Endothelial cell of umbilical vein (primary cell): ENCODE data around the gene RESP18. TPM values are rescaled to one million over a fixed set of nuclear protein-coding genes. Genes with fewer than 3 reads are reported as not detected.

ENCODE experiments used
- BruUV-seq: library from RNA; stranded (reverse); fragments of 400-500 nt; replicated peaks from 2 replicates; lab custom pipeline; 2021; lab: Mats Ljungman, UMichigan
- CTCF ChIA-PET: fragments of 300-600, 350-600 bp; sonication (Branson Sonifier 250); formaldehyde crosslinking; loops from one replicate; lab custom pipeline; 2021; ENCODE audit warnings: antibody characterized with exemption, inconsistent platforms; lab: Charles Lee
- POLR2A ChIA-PET: fragments of 300-600, 350-600 bp; sonication (Branson Sonifier 250); formaldehyde crosslinking; loops from one replicate; lab custom pipeline; 2021; ENCODE audit warnings: antibody characterized with exemption, inconsistent platforms; lab: Charles Lee
- DNase-seq: peaks from one replicate; pipeline ENCODE4 v3.0.0-alpha.2; 2011; ENCODE audit warnings: low read depth, low spot score
- FAIRE-seq: peaks from 2 replicates; lab custom pipeline; 2011; peaks lifted over from hg19 to GRCh38; lab: Jason Lieb, UNC
- H2AFZ ChIP-seq: 2 replicates; pipeline ENCODE4 v1.6.0; 2012; ENCODE audit warnings: low read depth, low read length, control low read depth, inconsistent platforms
- H3K27ac ChIP-seq: 2 replicates; pipeline ENCODE4 v1.5.1; 2011; ENCODE audit warnings: low read depth, mild to moderate bottlenecking, control low read depth, low read length, moderate library complexity; ENCODE audit not compliant: insufficient read depth
- H3K27me3 ChIP-seq, 2 experiments: 2 replicates each; pipeline versions ENCODE4 v1.6.0 to v1.6.1; 2011; ENCODE audit warnings: low read length in 2 of 2, mixed read lengths in 1 of 2; ENCODE audit not compliant: control insufficient read depth in 2 of 2, insufficient read depth in 2 of 2
- H3K36me3 ChIP-seq, 2 experiments: 2 replicates in 1 of 2; 3 replicates in 1 of 2; pipeline ENCODE4 v1.5.1; 2011; ENCODE audit warnings: low read length in 2 of 2, mild to moderate bottlenecking in 1 of 2, moderate library complexity in 1 of 2; ENCODE audit not compliant: control insufficient read depth in 2 of 2, insufficient read depth in 2 of 2; ENCODE audit errors: extremely low read depth in 1 of 2
- H3K4me1 ChIP-seq: 3 replicates; pipeline ENCODE4 v1.5.1; 2011; ENCODE audit warnings: mild to moderate bottlenecking, low read length; ENCODE audit not compliant: control insufficient read depth, insufficient read depth; ENCODE audit errors: extremely low read depth
- H3K4me2 ChIP-seq: 2 replicates; pipeline ENCODE4 v1.6.1; 2011; ENCODE audit warnings: low read length, control low read depth, mixed read lengths; ENCODE audit not compliant: insufficient read depth
- H3K4me3 ChIP-seq, 3 experiments: fragments of 200-600 bp in 1 of 3; sonication (generic), shearing (Covaris generic) in 1 of 3; replicated peaks in 1 of 3; 2 replicates each; pipeline ENCODE4 v1.5.1; 2011 to 2016; ENCODE audit warnings: control low read depth in 3 of 3, low read length in 3 of 3, mild to moderate bottlenecking in 2 of 3, inconsistent platforms in 1 of 3, low read depth in 1 of 3, moderate library complexity in 1 of 3; ENCODE audit not compliant: insufficient read depth in 1 of 3
- H3K79me2 ChIP-seq: 2 replicates; pipeline ENCODE4 v1.6.0; 2012; ENCODE audit warnings: low read length, inconsistent platforms; ENCODE audit not compliant: control insufficient read depth, insufficient read depth
- H3K9ac ChIP-seq: replicated peaks from 2 replicates; pipeline ENCODE3; 2011; ENCODE audit warnings: low read length, control low read depth; ENCODE audit not compliant: insufficient read depth; ENCODE audit errors: extremely low read depth
- H3K9me1 ChIP-seq: replicated peaks from 3 replicates; pipeline ENCODE4 v1.6.0; 2011; ENCODE audit warnings: mild to moderate bottlenecking, low read length; ENCODE audit not compliant: control insufficient read depth, insufficient read depth; ENCODE audit errors: extremely low read depth
- H3K9me3 ChIP-seq: replicated peaks from 2 replicates; pipeline ENCODE4 v1.5.1; 2012; ENCODE audit warnings: low read length, inconsistent platforms; ENCODE audit not compliant: control insufficient read depth, insufficient read depth
- H4K20me1 ChIP-seq: replicated peaks from 2 replicates; pipeline ENCODE3; 2011; ENCODE audit warnings: mild to moderate bottlenecking, low read length; ENCODE audit not compliant: control insufficient read depth, insufficient read depth; ENCODE audit errors: extremely low read depth
- CTCF ChIP-seq, 2 donors: IDR thresholded peaks; 1 replicate in 1 of 2; 2 replicates in 1 of 2; pipeline ENCODE4 v1.5.1; 2011; ENCODE audit warnings: low read length in 2 of 2, mild to moderate bottlenecking in 2 of 2, moderate library complexity in 2 of 2, control low read depth in 1 of 2, inconsistent platforms in 1 of 2, low read depth in 1 of 2; ENCODE audit not compliant: insufficient read depth in 1 of 2; ENCODE audit errors: extremely low read depth in 1 of 2
- JUN ChIP-seq: IDR thresholded peaks from 2 replicates; pipeline ENCODE4 v1.6.1; 2011; ENCODE audit warnings: borderline replicate concordance, low read depth; ENCODE audit not compliant: insufficient read length, insufficient read depth
- dilution Hi-C: fragments of 300-500 bp; cut with MboI; formaldehyde crosslinking; loops from one replicate; pipeline ENCODE4 v1.15.0; 2019; ENCODE audit warnings: low sequenced_read_pairs; ENCODE audit not compliant: extremely low pct_ligation_motif_present
- intact Hi-C: fragments of 100-400 bp; cut with micrococcal nuclease; formaldehyde crosslinking; loops from one replicate; pipeline ENCODE4 v1.10.0; 2022
- polyA plus RNA-seq, 4 experiments: library from polyadenylated mRNA; depleted of rRNA in 3 of 4; stranded (reverse) in 3 of 4; unstranded in 1 of 4; fragments of >200 nt; gene quantifications; 2 replicates each; pipeline versions ENCODE4 v1.2.1 to v1.2.3, GENCODE V29; 2011 to 2012; ENCODE audit warnings: missing spikeins in 1 of 4
- total RNA-seq: library from RNA; stranded (reverse); gene quantifications from 2 replicates; pipeline ENCODE4 v1.2.3, GENCODE V29; 2021
- TF ChIP-seq, protein P1 (sequence below): IDR thresholded peaks from 2 replicates; pipeline ENCODE4 v1.6.1; 2011; ENCODE audit not compliant: insufficient read depth, insufficient read length

Gene RESP18
- total and polyA plus RNA-seq, 2 donors (not counting 3 experiments of a cell fraction or from before 2014, with no cell fraction given): not detected

GRCh38 chr2:219369447-219369861 lies 36.9 kb upstream of the RESP18 start:
- no peak for FAIRE-seq

More at GRCh38 chr2:219369447-219369861, 36.9 kb upstream of the RESP18 start:
- Histone ChIP-seq H3K9me3 (no peaks in the 10 kb centered on the region), H3K4me1 (no peaks in the 10 kb centered on the region), H3K9me1 (no peaks in the 10 kb centered on the region), H3K9ac (no peak overlapping the region), H3K27me3 (no peaks in the 10 kb centered on the region), H3K79me2 (no peaks in the 10 kb centered on the region), H4K20me1 (no peaks in the 10 kb centered on the region), H2AFZ (no peak overlapping the region), H3K4me2 (no peak overlapping the region), H3K4me3 (no peak overlapping the region), H3K27ac (no peak overlapping the region), H3K36me3 (peaks cover 0 to 7% of the 10 kb centered on the region in 2 experiments)
- TF ChIP-seq JUN (no peak), CTCF (IDR thresholded peaks at IDR 0.05; ENCODE audit: extremely low read depth in 1 of 2, insufficient read depth in 1 of 2, low read depth in 1 of 2, low read length in 2 of 2) (no peak)
- TF ChIP-seq, protein P1, sequence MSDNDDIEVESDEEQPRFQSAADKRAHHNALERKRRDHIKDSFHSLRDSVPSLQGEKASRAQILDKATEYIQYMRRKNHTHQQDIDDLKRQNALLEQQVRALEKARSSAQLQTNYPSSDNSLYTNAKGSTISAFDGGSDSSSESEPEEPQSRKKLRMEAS: no peak
- BruUV-seq: no TSS peak
- peak; percentile 31 for DNase-seq
- CTCF ChIA-PET: interaction anchor here (1.2 to 2.1 kb wide), 4 partner anchors 15 to 34 kb away, joined by 3 to 6 read pairs (median 4); partner anchors contain the start of gene DNPEP
- dilution Hi-C loops (no loop called here), intact Hi-C loops (no loop called here)
- POLR2A ChIA-PET: no interaction called here
